RWPE2 (cell line): ENCODE results near the gene INPP5A.

Source experiments
- ATAC-seq: fragments of 200-7000 bp; cut with Tn5 transposase; 3 replicates; pipeline ENCODE4 v1.9.1; 2021; ENCODE audit warnings: low read depth
- DNase-seq: peaks from one replicate; pipeline ENCODE4 v3.0.0-alpha.2; 2020; ENCODE audit warnings: low spot score
- H3K27ac ChIP-seq: fragments of 450-650 bp; 2 replicates; pipeline ENCODE4 v1.5.1; 2017; ENCODE audit warnings: mild to moderate bottlenecking; ENCODE audit not compliant: poor library complexity, severe bottlenecking
- H3K27me3 ChIP-seq: fragments of 250-450 bp; sonication (Bioruptor Pico); 2 replicates; pipeline ENCODE4 v1.5.1; 2021; ENCODE audit warnings: mild to moderate bottlenecking, moderate library complexity; ENCODE audit not compliant: insufficient read depth, poor library complexity, severe bottlenecking
- H3K36me3 ChIP-seq: fragments of 250-450 bp; sonication (Bioruptor Pico); 2 replicates; pipeline ENCODE4 v1.5.1; 2020; ENCODE audit warnings: low read depth, mild to moderate bottlenecking, moderate library complexity
- H3K4me1 ChIP-seq: fragments of 250-450 bp; sonication (Bioruptor Pico); 2 replicates; pipeline ENCODE4 v1.5.1; 2021; ENCODE audit warnings: mild to moderate bottlenecking, moderate library complexity; ENCODE audit not compliant: insufficient read depth, poor library complexity, severe bottlenecking
- H3K4me3 ChIP-seq: fragments of 250-450 bp; sonication (Bioruptor Pico); 2 replicates; pipeline ENCODE4 v1.5.1; 2021; ENCODE audit warnings: mild to moderate bottlenecking, moderate library complexity; ENCODE audit not compliant: severe bottlenecking
- H3K9me3 ChIP-seq: fragments of 250-450 bp; sonication (Bioruptor Pico); 2 replicates; pipeline ENCODE4 v1.5.1; 2021; ENCODE audit warnings: mild to moderate bottlenecking, moderate library complexity; ENCODE audit not compliant: severe bottlenecking
- TF ChIP-seq, protein P1 (sequence below): fragments of 450-650 bp; IDR thresholded peaks from one replicate; pipeline ENCODE4 v1.5.1; 2017; ENCODE audit warnings: mild to moderate bottlenecking, moderate library complexity; ENCODE audit not compliant: poor library complexity, severe bottlenecking

The INPP5A gene

DNA sequence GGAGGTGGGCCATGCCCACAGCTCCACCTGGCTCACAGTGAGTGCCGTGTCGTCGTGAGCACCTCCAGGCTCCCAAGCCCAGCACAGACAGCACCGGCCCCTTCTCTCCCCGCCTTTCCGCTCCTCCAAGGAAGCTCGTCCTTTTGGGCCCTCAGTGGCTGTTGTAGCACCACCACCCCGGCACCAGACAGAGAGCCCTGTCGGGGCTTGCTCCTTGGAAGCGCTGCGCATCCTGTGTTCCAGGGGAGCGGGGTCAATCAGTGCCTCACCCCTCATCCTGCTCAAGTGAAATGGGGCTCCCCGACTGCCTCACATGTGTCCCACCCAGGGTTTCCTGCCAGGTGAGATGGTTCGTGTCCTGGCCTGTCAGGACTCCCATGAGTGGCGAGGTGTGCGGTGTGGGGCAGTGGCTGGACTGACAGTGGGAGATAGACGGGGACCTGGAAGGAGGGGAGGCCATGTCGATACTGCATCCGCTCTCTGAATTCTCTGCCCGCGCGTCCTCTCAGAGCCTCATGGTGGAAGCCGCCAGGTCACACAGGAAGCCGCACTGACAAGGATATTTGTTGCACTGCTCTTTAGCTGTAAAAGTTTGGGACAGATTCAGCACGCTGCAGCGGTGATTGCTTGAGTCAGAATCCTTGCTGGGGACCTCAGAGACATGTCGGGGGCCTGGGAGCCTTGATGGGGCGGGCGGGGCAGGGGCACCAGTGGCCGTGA is 107.1 kb downstream of the INPP5A start:
- Histone ChIP-seq H3K4me1 (no peaks in the 10 kb centered on the region), H3K27me3 (no peaks in the 10 kb centered on the region), H3K9me3 (no peaks in the 10 kb centered on the region), H3K36me3 (no peaks in the 10 kb centered on the region), H3K4me3 (no peak overlapping the region), H3K27ac (no peak overlapping the region)
- ATAC-seq (no peak), DNase-seq (peak; percentile 55)
- TF ChIP-seq, protein P1, sequence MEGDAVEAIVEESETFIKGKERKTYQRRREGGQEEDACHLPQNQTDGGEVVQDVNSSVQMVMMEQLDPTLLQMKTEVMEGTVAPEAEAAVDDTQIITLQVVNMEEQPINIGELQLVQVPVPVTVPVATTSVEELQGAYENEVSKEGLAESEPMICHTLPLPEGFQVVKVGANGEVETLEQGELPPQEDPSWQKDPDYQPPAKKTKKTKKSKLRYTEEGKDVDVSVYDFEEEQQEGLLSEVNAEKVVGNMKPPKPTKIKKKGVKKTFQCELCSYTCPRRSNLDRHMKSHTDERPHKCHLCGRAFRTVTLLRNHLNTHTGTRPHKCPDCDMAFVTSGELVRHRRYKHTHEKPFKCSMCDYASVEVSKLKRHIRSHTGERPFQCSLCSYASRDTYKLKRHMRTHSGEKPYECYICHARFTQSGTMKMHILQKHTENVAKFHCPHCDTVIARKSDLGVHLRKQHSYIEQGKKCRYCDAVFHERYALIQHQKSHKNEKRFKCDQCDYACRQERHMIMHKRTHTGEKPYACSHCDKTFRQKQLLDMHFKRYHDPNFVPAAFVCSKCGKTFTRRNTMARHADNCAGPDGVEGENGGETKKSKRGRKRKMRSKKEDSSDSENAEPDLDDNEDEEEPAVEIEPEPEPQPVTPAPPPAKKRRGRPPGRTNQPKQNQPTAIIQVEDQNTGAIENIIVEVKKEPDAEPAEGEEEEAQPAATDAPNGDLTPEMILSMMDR = no peak

DNA sequence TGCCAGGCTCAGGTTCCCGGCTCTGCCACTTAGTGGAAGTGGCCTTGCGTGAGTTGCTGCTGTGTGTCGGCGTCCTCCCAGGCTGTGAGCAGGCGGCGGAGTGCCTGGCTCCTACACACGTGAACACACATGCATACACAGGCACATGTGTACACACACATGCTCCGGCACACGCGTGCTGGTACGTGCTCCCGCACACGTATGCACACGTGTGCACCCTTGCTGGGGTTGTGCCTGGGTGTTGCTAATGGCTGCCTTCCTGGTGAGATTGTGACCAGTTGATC is 107.6 kb downstream of the INPP5A start:
- TF ChIP-seq, protein P1 = no peak
- peak; percentile 35 for DNase-seq
- no peak for ATAC-seq

DNA sequence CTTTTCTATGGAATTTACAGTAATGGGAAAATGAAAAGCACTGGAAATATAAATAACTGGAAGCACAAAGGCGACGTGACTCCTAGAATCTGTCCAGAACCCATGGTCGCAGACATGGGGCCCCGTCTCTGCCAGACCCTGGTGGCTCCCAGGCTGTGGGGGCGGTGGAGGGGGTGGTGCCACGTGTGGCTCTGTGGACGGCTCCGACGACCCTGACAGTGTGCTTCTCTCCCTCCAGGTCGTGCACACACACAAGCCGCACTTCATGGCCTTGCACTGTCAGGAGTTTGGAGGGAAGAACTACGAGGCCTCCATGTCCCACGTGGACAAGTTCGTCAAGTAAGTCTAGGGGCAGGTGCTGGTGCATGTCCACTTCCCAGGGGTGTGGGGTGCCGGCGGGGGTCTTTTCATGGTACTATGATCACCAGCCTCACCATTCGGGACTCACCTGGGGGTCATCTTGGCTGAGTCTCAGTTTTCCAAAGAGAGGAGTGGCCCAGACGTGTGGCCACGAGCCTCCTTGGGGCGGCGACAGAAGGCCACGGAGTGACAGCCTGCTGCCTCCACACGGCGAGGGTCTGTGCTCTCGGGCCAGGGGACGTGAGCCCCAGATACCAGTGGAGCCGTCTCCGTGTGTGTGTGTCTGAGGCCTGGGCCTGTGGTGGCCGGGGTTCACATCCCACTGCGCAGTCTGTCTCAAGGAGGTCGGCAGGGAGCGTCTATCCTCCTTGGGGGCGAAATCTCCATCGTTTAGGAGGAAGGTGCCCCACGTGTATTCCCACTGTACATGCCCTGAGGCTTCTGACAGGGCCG is 108.2 kb downstream of the INPP5A start:
- ATAC-seq (no peak), DNase-seq (peak; percentile 47)
- Histone ChIP-seq H3K27me3 (no peaks in the 10 kb centered on the region), H3K36me3 (no peaks in the 10 kb centered on the region), H3K9me3 (no peaks in the 10 kb centered on the region), H3K4me1 (no peaks in the 10 kb centered on the region), H3K4me3 (no peak overlapping the region), H3K27ac (no peak overlapping the region)
- TF ChIP-seq, protein P1 = no peak

More for the DNA sequence above, 107.6 kb downstream of the INPP5A start:
- Histone ChIP-seq H3K27me3 (no peaks in the 10 kb centered on the region), H3K4me3 (no peak overlapping the region), H3K4me1 (no peaks in the 10 kb centered on the region), H3K27ac (no peak overlapping the region), H3K9me3 (no peaks in the 10 kb centered on the region), H3K36me3 (no peaks in the 10 kb centered on the region)

DNA sequence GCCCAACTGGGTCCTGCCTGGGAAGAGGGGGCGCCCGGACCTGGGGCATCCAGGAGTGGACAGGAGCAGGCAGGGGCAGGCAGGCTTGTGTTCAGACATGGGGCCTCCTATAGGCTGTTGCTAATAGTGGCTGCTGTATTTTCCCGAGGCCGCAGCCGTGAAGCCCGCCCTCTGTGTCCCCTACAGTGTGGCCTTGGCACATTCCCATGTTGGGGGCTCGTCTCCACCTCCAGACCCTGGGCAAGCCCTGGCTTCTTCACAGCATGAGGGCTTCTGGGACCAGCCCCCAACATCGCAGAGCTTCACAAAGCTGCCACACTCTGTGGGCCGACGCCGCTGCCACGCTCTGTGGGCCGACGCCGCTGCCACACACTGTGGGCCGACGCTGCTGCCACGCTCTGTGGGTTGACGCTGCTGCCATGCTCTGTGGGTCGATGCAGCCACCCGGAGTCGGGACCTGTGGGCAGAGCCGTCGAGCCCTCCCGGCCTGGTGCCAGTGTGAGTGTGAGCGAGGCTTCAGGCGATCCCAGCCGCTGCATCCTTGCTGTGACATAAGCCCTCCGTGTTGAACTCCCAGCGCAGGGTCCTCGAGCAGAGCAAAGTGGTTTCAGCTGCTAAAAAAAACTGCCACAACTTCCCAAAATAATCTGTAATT is 109.0 kb downstream of the INPP5A start:
- Histone ChIP-seq H3K9me3 (no peaks in the 10 kb centered on the region), H3K4me1 (no peaks in the 10 kb centered on the region), H3K4me3 (no peak overlapping the region), H3K27me3 (no peaks in the 10 kb centered on the region), H3K36me3 (no peaks in the 10 kb centered on the region), H3K27ac (no peak overlapping the region)
- TF ChIP-seq, protein P1 = no peak
- ATAC-seq (no peak), DNase-seq (peak; percentile 34)
